SK-N-SH treated with all-trans-retinoic acid at 6 μM for 48 hours (cell line): ENCODE data around the gene BACH2.

Source experiments
- ATAC-seq: fragments of 200-7000 bp; cut with Tn5 transposase; 3 replicates; pipeline ENCODE4 v1.9.1; 2020; ENCODE audit warnings: mild to moderate bottlenecking, moderate library complexity
- ARNTL ChIP-seq: fragments of 450-650 bp; formaldehyde crosslinking; IDR thresholded peaks from 2 replicates; pipeline ENCODE4 v1.5.0; 2020; ENCODE audit warnings: low read depth, mild to moderate bottlenecking, moderate library complexity, borderline replicate concordance
- BACH2 ChIP-seq: fragments of 250-450 bp; sonication (Bioruptor Pico); IDR thresholded peaks from 2 replicates; pipeline ENCODE4 v1.9.0; 2021; ENCODE audit warnings: mild to moderate bottlenecking, borderline replicate concordance
- CREB5 ChIP-seq: fragments of 250-450 bp; sonication (Bioruptor Pico); IDR thresholded peaks from 2 replicates; pipeline ENCODE4 v1.5.1; 2020; ENCODE audit warnings: low read depth, mild to moderate bottlenecking, moderate library complexity
- ESRRG ChIP-seq: fragments of 250-450 bp; sonication (Bioruptor Pico); IDR thresholded peaks from 2 replicates; pipeline ENCODE4 v1.6.1; 2021; ENCODE audit warnings: mild to moderate bottlenecking
- GLIS3 ChIP-seq: fragments of 250-450 bp; sonication (Bioruptor Pico); IDR thresholded peaks from 2 replicates; pipeline ENCODE4 v1.5.0; 2020; ENCODE audit warnings: mild to moderate bottlenecking, moderate library complexity
- ISL1 ChIP-seq: fragments of 250-450 bp; sonication (Bioruptor Pico); IDR thresholded peaks from 2 replicates; pipeline ENCODE4 v2.1.2; 2022; ENCODE audit warnings: mild to moderate bottlenecking, moderate library complexity
- OSR1 ChIP-seq: fragments of 250-450 bp; sonication (Bioruptor Pico); IDR thresholded peaks from 2 replicates; pipeline ENCODE4 v1.8.0; 2022; ENCODE audit warnings: moderate library complexity, mild to moderate bottlenecking, inconsistent platforms
- PATZ1 ChIP-seq: fragments of 250-450 bp; sonication (Bioruptor Pico); IDR thresholded peaks from 2 replicates; pipeline ENCODE4 v1.8.0; 2020; ENCODE audit warnings: mild to moderate bottlenecking, moderate library complexity, borderline replicate concordance
- POU6F1 ChIP-seq: fragments of 250-450 bp; sonication (Bioruptor Pico); IDR thresholded peaks from 2 replicates; pipeline ENCODE4 v1.8.0; 2021; ENCODE audit warnings: low read depth, mild to moderate bottlenecking, moderate library complexity, borderline replicate concordance
- PPARA ChIP-seq: fragments of 250-450 bp; sonication (Bioruptor Pico); IDR thresholded peaks from 2 replicates; pipeline ENCODE4 v1.5.0; 2020; ENCODE audit warnings: mild to moderate bottlenecking, borderline replicate concordance
- RARB ChIP-seq: fragments of 250-450 bp; sonication (Bioruptor Pico); IDR thresholded peaks from 2 replicates; pipeline ENCODE4 v1.8.0; 2021; ENCODE audit warnings: mild to moderate bottlenecking, moderate library complexity
- SNAI2 ChIP-seq: fragments of 250-450 bp; sonication (Bioruptor Pico); IDR thresholded peaks from 2 replicates; pipeline ENCODE4 v1.5.0; 2020; ENCODE audit warnings: mild to moderate bottlenecking, moderate library complexity
- TCF4 ChIP-seq: fragments of 250-450 bp; sonication (Bioruptor Pico); IDR thresholded peaks from 2 replicates; pipeline ENCODE4 v1.8.0; 2021; ENCODE audit warnings: mild to moderate bottlenecking, moderate library complexity, borderline replicate concordance
- TOX ChIP-seq: fragments of 250-450 bp; sonication (Bioruptor Pico); IDR thresholded peaks from 2 replicates; pipeline ENCODE4 v1.8.0; 2021; ENCODE audit warnings: mild to moderate bottlenecking, moderate library complexity, borderline replicate concordance
- TSHZ2 ChIP-seq: fragments of 250-450 bp; sonication (Bioruptor Pico); IDR thresholded peaks from 2 replicates; pipeline ENCODE4 v1.5.0; 2020; ENCODE audit warnings: mild to moderate bottlenecking, moderate library complexity
- ZC3H10 ChIP-seq: fragments of 250-450 bp; sonication (Bioruptor Pico); IDR thresholded peaks from 2 replicates; pipeline ENCODE4 v1.5.1; 2021; ENCODE audit warnings: mild to moderate bottlenecking, moderate library complexity
- ZFP30 ChIP-seq: fragments of 450-650 bp; formaldehyde crosslinking; IDR thresholded peaks from 2 replicates; pipeline ENCODE4 v1.5.0; 2022; ENCODE audit warnings: mild to moderate bottlenecking, moderate library complexity
- ZNF70 ChIP-seq: fragments of 450-650 bp; formaldehyde crosslinking; IDR thresholded peaks from 2 replicates; pipeline ENCODE4 v1.5.0; 2020; ENCODE audit warnings: mild to moderate bottlenecking, moderate library complexity
- ZNF8 ChIP-seq: fragments of 450-650 bp; formaldehyde crosslinking; IDR thresholded peaks from 2 replicates; pipeline ENCODE4 v1.5.0; 2020; ENCODE audit warnings: mild to moderate bottlenecking, moderate library complexity

The BACH2 gene

GRCh38 chr6:90249034-90249433 lies 47.6 kb downstream of the BACH2 start:
- peak; percentile 51; the same call in 2 of the 3 replicates for ATAC-seq
- TF ChIP-seq TSHZ2 (CRISPR knock-in tag) (no peak), ISL1 (CRISPR knock-in tag) (peak; percentile 29; the same call in 1 of the 2 replicates)

- TF ChIP-seq TCF4 (CRISPR knock-in tag), result no peak
- TF ChIP-seq POU6F1 (CRISPR knock-in tag), result no peak
- TF ChIP-seq SNAI2 (CRISPR knock-in tag), result no peak
- no peak for TF ChIP-seq GLIS3 (CRISPR knock-in tag)
- ATAC-seq, result no peak
Measured at GRCh38 chr6:90247262-90247661, 49.4 kb downstream of the BACH2 start.

- no peak for ATAC-seq
- TF ChIP-seq GLIS3 (CRISPR knock-in tag) (no peak), PPARA (no peak), RARB (no peak), ZC3H10 (CRISPR knock-in tag) (no peak), ISL1 (CRISPR knock-in tag) (no peak)
Measured at GRCh38 chr6:90241229-90241880, 55.3 kb downstream of the BACH2 start.

GRCh38 chr6:90238496-90239266 lies 58.0 kb downstream of the BACH2 start:
- no peak for TF ChIP-seq TSHZ2 (CRISPR knock-in tag)
- TF ChIP-seq RARB, result no peak
- TF ChIP-seq PPARA, result no peak
- no peak for TF ChIP-seq BACH2 (CRISPR knock-in tag)
- no peak for TF ChIP-seq CREB5 (CRISPR knock-in tag)
- no peak for TF ChIP-seq OSR1
- TF ChIP-seq GLIS3 (CRISPR knock-in tag), result no peak
- no peak for TF ChIP-seq POU6F1 (CRISPR knock-in tag)
- no peak for TF ChIP-seq ZNF70 (CRISPR knock-in tag)
- TF ChIP-seq ZNF8 (CRISPR knock-in tag), result no peak
- no peak for TF ChIP-seq TOX
- TF ChIP-seq ESRRG, result no peak
- no peak for TF ChIP-seq ARNTL (CRISPR knock-in tag)
- TF ChIP-seq ZFP30 (CRISPR knock-in tag), result no peak
- no peak for TF ChIP-seq PATZ1 (CRISPR knock-in tag)
- TF ChIP-seq ISL1 (CRISPR knock-in tag), result no peak
- ATAC-seq, result no peak
